ENCODE measurements around the gene MAGEC1. TPM values are rescaled to one million over a fixed set of nuclear protein-coding genes. Genes with fewer than 3 reads are reported as not detected.
"Not testable (repeated sequence)": the region's sequence is repeated elsewhere in the genome, so short reads cannot be mapped to it uniquely, and the experiment has no call there.

MAGEC1 gene
- not detected for total RNA-seq

GRCh38 chrX:141903400-141904155, at the start of gene MAGEC1:
MAGEC1 (plus strand) TSS chrX:141903894; CDS start chrX:141905073, 1,179 bp downstream.
- H3K36me3 ChIP-seq (replicated peaks in 1 of 2; ENCODE audit: insufficient read depth in 1 of 2, low read depth in 2 of 2) = no peaks in the 10 kb centered on the region
- no peaks in the 10 kb centered on the region for H3K9me3 ChIP-seq
- WGBS, 2 donors = 78 to 96% methylated on average over 9 to 10 of the region's 25 CpGs
- ATAC-seq (no peak), DNase-seq (no peak)
- TF ChIP-seq POLR2A (IDR thresholded peaks at IDR 0.05) = no peak
- TF ChIP-seq, protein P1, sequence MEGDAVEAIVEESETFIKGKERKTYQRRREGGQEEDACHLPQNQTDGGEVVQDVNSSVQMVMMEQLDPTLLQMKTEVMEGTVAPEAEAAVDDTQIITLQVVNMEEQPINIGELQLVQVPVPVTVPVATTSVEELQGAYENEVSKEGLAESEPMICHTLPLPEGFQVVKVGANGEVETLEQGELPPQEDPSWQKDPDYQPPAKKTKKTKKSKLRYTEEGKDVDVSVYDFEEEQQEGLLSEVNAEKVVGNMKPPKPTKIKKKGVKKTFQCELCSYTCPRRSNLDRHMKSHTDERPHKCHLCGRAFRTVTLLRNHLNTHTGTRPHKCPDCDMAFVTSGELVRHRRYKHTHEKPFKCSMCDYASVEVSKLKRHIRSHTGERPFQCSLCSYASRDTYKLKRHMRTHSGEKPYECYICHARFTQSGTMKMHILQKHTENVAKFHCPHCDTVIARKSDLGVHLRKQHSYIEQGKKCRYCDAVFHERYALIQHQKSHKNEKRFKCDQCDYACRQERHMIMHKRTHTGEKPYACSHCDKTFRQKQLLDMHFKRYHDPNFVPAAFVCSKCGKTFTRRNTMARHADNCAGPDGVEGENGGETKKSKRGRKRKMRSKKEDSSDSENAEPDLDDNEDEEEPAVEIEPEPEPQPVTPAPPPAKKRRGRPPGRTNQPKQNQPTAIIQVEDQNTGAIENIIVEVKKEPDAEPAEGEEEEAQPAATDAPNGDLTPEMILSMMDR (IDR thresholded peaks at IDR 0.05) = no peak
- intact Hi-C loops (cut with DNase I) = no loop called here
- no peak within 1 kb of the TSS for H3K4me3 ChIP-seq
- no peaks in the 10 kb centered on the region for H3K27me3 ChIP-seq
- no peak within 1 kb of the TSS for H3K27ac ChIP-seq
- no peaks in the 10 kb centered on the region for H3K4me1 ChIP-seq

- no peak for ATAC-seq
- 7 to 33% methylated on average over 3 of the region's 3 CpGs for WGBS, 2 donors
- DNase-seq = no peak
Measured at GRCh38 chrX:141857479-141857878, 46.2 kb upstream of the MAGEC1 start.

DNA sequence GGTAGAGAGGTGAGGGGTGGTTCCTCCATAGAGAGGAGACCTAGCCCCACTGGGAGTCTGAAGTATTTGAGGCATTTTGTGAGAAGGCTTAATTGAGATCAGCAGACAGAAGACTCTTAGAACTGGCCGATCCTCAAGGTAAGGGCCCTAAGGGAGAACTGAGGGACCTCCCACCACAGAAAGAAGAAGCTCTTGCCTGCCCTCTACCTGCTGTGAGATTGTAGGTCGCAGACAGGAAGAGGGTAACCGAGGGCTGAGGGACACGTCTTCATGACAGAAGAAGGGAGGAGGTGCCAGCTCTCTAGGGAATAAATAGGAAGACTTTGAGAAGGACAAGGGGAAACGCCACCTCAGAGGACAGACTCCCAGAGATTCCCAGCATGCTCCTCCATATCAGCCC, 24.1 kb upstream of the MAGEC1 start:
- Histone ChIP-seq H3K27ac (no peak overlapping the region), H3K4me3 (no peak overlapping the region), H3K36me3 (replicated peaks in 1 of 2; ENCODE audit: insufficient read depth in 1 of 2, low read depth in 2 of 2) (no peaks in the 10 kb centered on the region), H3K27me3 (no peaks in the 10 kb centered on the region), H3K9me3 (no peaks in the 10 kb centered on the region), H3K4me1 (no peaks in the 10 kb centered on the region)
- ATAC-seq (no peak), DNase-seq (peak in 3 of 4 donors; percentile 7 to 30 (median 13))
- intact Hi-C loops (cut with DNase I) = no loop called here
- 33 to 55% methylated on average over 4 to 5 of the region's 5 CpGs for WGBS, 2 donors
- TF ChIP-seq POLR2A (IDR thresholded peaks at IDR 0.05) = no peak
- TF ChIP-seq, protein P1 (IDR thresholded peaks at IDR 0.05) = peak in 3 of 7 experiments; percentile 26 to 44 (median 36)

More at GRCh38 chrX:141857479-141857878, 46.2 kb upstream of the MAGEC1 start:
- Histone ChIP-seq H3K27me3 (no peaks in the 10 kb centered on the region), H3K4me1 (no peaks in the 10 kb centered on the region), H3K36me3 (replicated peaks in 1 of 2; ENCODE audit: insufficient read depth in 1 of 2, low read depth in 2 of 2) (no peaks in the 10 kb centered on the region), H3K27ac (no peak overlapping the region), H3K9me3 (no peaks in the 10 kb centered on the region), H3K4me3 (no peak overlapping the region)
- intact Hi-C loops (cut with DNase I) = no loop called here
- no peak for TF ChIP-seq POLR2A (IDR thresholded peaks at IDR 0.05)
- TF ChIP-seq, protein P1 (IDR thresholded peaks at IDR 0.05) = no peak

- ATAC-seq; H3K9me3 ChIP-seq; H3K4me3 ChIP-seq; H3K4me1 ChIP-seq; H3K27ac ChIP-seq; H3K36me3 ChIP-seq (replicated peaks in 1 of 2; ENCODE audit: insufficient read depth in 1 of 2, low read depth in 2 of 2); H3K27me3 ChIP-seq; DNase-seq; intact Hi-C loops (cut with DNase I): not testable (repeated sequence)
- WGBS, 2 donors = 74 to 80% methylated on average over 4 to 5 of the region's 5 CpGs
Measured at GRCh38 chrX:141888811-141889210, 14.9 kb upstream of the MAGEC1 start.

DNA sequence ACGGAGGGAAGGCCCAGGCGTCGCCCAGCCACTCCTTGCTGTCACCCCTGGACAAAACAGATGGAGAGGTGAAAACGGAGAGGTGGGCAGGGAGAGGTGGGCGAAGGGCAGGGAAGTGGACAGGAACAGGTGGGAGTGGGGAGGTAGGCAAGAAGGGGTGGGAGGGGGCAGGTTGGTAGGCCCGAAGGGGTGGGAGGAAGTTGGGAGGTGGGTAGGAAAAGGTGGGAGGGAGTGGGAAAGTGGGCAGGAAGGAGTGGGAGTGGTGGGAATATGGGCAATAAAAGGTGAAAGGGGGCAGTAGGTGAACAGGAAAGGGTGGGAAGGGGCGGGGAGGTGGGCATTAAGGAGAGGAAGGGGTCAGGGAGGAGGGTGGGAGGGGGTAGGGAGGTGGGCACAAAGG, 9.0 kb upstream of the MAGEC1 start:
- no peak for DNase-seq
- WGBS, 2 donors = 86 to 93% methylated on average over 6 of the region's 7 CpGs
- no peaks in the 10 kb centered on the region for H3K27me3 ChIP-seq
- no peak overlapping the region for H3K4me3 ChIP-seq
- no peak overlapping the region for H3K27ac ChIP-seq
- intact Hi-C loops (cut with DNase I) = no loop called here
- H3K36me3 ChIP-seq (replicated peaks in 1 of 2; ENCODE audit: insufficient read depth in 1 of 2, low read depth in 2 of 2) = no peaks in the 10 kb centered on the region
- no peak for TF ChIP-seq POLR2A (IDR thresholded peaks at IDR 0.05)
- TF ChIP-seq, protein P1 (IDR thresholded peaks at IDR 0.05) = no peak
- H3K9me3 ChIP-seq = no peaks in the 10 kb centered on the region
- ATAC-seq = no peak
- no peaks in the 10 kb centered on the region for H3K4me1 ChIP-seq

Data from body of pancreas (tissue), 4 donors.